ENCODE measurements around the gene UBE2Q1. TPM values are rescaled to one million over a fixed set of nuclear protein-coding genes. Genes with fewer than 3 reads are reported as not detected.

Gene UBE2Q1
- total and polyA plus RNA-seq, 2 of the 4 experiments (the other 2 are of a cell fraction) = 20.6 to 24.7 TPM

GRCh38 chr1:154582885-154583284, 24.4 kb upstream of the UBE2Q1 start:
- no peak overlapping the region for H4K5ac ChIP-seq (ENCODE audit: low read depth, low read length)
- no peak overlapping the region for H2BK5ac ChIP-seq (ENCODE audit: low read depth, low read length, poor library complexity, severe bottlenecking)
- peaks cover 86% of the 10 kb centered on the region for H3K36me3 ChIP-seq (ENCODE audit: control insufficient read depth, insufficient read depth, low read length)
- no peak overlapping the region for H3K23ac ChIP-seq (ENCODE audit: low read depth, low read length)
- dilution Hi-C loops (cut with HindIII; ENCODE audit: low sequenced_read_pairs, unreplicated experiment) (no loop called here), intact Hi-C loops (cut with micrococcal nuclease) (no loop called here), in situ Hi-C loops (cut with MboI; ENCODE audit: low sequenced_read_pairs) (no loop called here)
- peaks cover 3% of the 10 kb centered on the region for H3K4me1 ChIP-seq (ENCODE audit: control insufficient read depth, insufficient read depth, low read length)
- H3K4me2 ChIP-seq (ENCODE audit: low read depth, low read length) = no peak overlapping the region
- 100% methylated on average over 1 of the region's 6 CpGs; no CpG with 5 or more reads in 1 of the 2 experiments for WGBS, 2 experiments (ENCODE audit: extremely low coverage in 2 of 2, insufficient read length in 1 of 2)
- CTCF ChIA-PET = no interaction called here
- H2AFZ ChIP-seq (replicated peaks; ENCODE audit: low read length, poor library complexity) = no peak overlapping the region
- no peak overlapping the region for H3K14ac ChIP-seq (replicated peaks; ENCODE audit: low read depth, low read length)
- H2AK9ac ChIP-seq (replicated peaks; ENCODE audit: low read depth, low read length, poor library complexity) = no peak overlapping the region
- H3K27ac ChIP-seq (ENCODE audit: insufficient read depth, low read length) = no peak overlapping the region
- no peak overlapping the region for H2BK20ac ChIP-seq (ENCODE audit: low read depth, low read length)
- no peaks in the 10 kb centered on the region for H3K27me3 ChIP-seq (ENCODE audit: control insufficient read depth, insufficient read depth, low read length)
- H4K20me1 ChIP-seq (ENCODE audit: insufficient read depth, low read length) = peaks cover 30% of the 10 kb centered on the region; the same call in 1 of the 2 replicates
- no peak overlapping the region for H3K4ac ChIP-seq (ENCODE audit: low read depth, low read length)
- H3K9me3 ChIP-seq (ENCODE audit: control insufficient read depth, insufficient read depth, low read length) = no peaks in the 10 kb centered on the region
- no peak overlapping the region for H2AK5ac ChIP-seq (ENCODE audit: low read depth, low read length)
- ATAC-seq (ENCODE audit: low read depth) (no peak), DNase-seq (no peak)
- H3K18ac ChIP-seq (ENCODE audit: low read depth, low read length) = no peak overlapping the region
- no peak overlapping the region for H4K8ac ChIP-seq (ENCODE audit: low read depth in 2 of 2, low read length in 2 of 2)
- H3K9ac ChIP-seq (ENCODE audit: low read depth, low read length) = no peak overlapping the region
- POLR2A ChIA-PET (ENCODE audit: unreplicated experiment) = interaction anchor here (0.6 kb wide), 1 partner anchor 23 kb away, joined by 3 read pairs; no protein-coding TSS in a partner anchor
- H3K56ac ChIP-seq (ENCODE audit: extremely low read depth, insufficient read depth, low read length) = no peak overlapping the region
- H4K91ac ChIP-seq (ENCODE audit: insufficient read depth, low read depth, low read length) = no peak overlapping the region
- H2BK120ac ChIP-seq (ENCODE audit: low read depth, low read length) = no peak overlapping the region
- H3K4me3 ChIP-seq (ENCODE audit: insufficient read depth, low read depth, low read length) = no peak overlapping the region
- no peak overlapping the region for H2BK15ac ChIP-seq (ENCODE audit: low read depth, low read length)
- BruUV-seq (replicated peaks) = no TSS peak
- H3K9me1 ChIP-seq (ENCODE audit: insufficient read depth, low read length) = peaks cover 11% of the 10 kb centered on the region
- TF ChIP-seq POLR2A (IDR thresholded peaks at IDR 0.05; ENCODE audit: low read depth, low read length) (no peak), SMC3 (IDR thresholded peaks at IDR 0.05; ENCODE audit: low read depth, low read length) (no peak), NFE2L2 (IDR thresholded peaks at IDR 0.05; ENCODE audit: low read depth, low read length) (no peak), CTCF (conservative IDR thresholded peaks at IDR 0.05; ENCODE audit: low read depth, low read length) (no peak), ELK1 (IDR thresholded peaks at IDR 0.05; ENCODE audit: borderline replicate concordance, low read depth, low read length) (no peak), CHD1 (IDR thresholded peaks at IDR 0.05; ENCODE audit: low read depth, low read length) (no peak), MAFK (IDR thresholded peaks at IDR 0.05; ENCODE audit: low read depth, low read length) (0 out of 2 replicates have a peak, but pooled peaks have one; percentile 36), BHLHE40 (IDR thresholded peaks at IDR 0.05; ENCODE audit: low read depth, low read length) (no peak)
- peaks cover 5 to 38% of the 10 kb centered on the region in 2 experiments; a peak in 3 of 4 replicates for H3K79me1 ChIP-seq (ENCODE audit: low read depth in 1 of 2, low read length in 2 of 2)

Measured in IMR-90 (cell line).